MCF 10A (cell line): ENCODE measurements around the gene SPATA20. TPM values are rescaled to one million over a fixed set of nuclear protein-coding genes. Genes with fewer than 3 reads are reported as not detected.

Source experiments
- Bru-seq: library from RNA; stranded (reverse); fragments of 400-500 nt; gene quantifications from one replicate; lab custom pipeline; 2021; lab: Mats Ljungman, UMichigan
- BruChase-seq, 2 experiments: library from RNA; stranded (reverse); fragments of 400-500 nt; gene quantifications; one replicate each; lab custom pipeline; 2021; lab: Mats Ljungman, UMichigan
- BruUV-seq: library from RNA; stranded (reverse); fragments of 400-500 nt; replicated peaks from 2 replicates; lab custom pipeline; 2021; lab: Mats Ljungman, UMichigan
- CTCF ChIA-PET: fragments of 300-600 bp; sonication (Branson Sonifier 250); formaldehyde crosslinking; extraction: SDS; loops from one replicate; lab custom pipeline; 2021; ENCODE audit warnings: antibody characterized with exemption, inconsistent platforms; lab: Yijun Ruan, JAX
- POLR2A ChIA-PET: fragments of 300-600, 350-650 bp; sonication (Branson Sonifier 250); formaldehyde crosslinking; extraction: SDS; loops from one replicate; lab custom pipeline; 2020; ENCODE audit warnings: antibody characterized with exemption, inconsistent platforms; lab: Yijun Ruan, JAX
- DNase-seq: peaks from one replicate; pipeline ENCODE4 v3.0.0-alpha.2; 2018; ENCODE audit not compliant: unreplicated experiment
- H3K27ac Mint-ChIP-seq: one replicate; pipeline ENCODE4 v1.8.0; 2022; ENCODE audit warnings: mild to moderate bottlenecking, low read depth, mixed read lengths; ENCODE audit not compliant: unreplicated experiment
- H3K27me3 Mint-ChIP-seq: one replicate; pipeline ENCODE4 v1.8.0; 2022; ENCODE audit warnings: mixed read lengths; ENCODE audit not compliant: insufficient read depth, unreplicated experiment
- H3K36me3 Mint-ChIP-seq: one replicate; pipeline ENCODE4 v1.8.0; 2022; ENCODE audit warnings: mild to moderate bottlenecking, moderate library complexity, mixed read lengths; ENCODE audit not compliant: insufficient read depth, unreplicated experiment
- H3K4me1 Mint-ChIP-seq: one replicate; pipeline ENCODE4 v1.8.0; 2022; ENCODE audit warnings: mixed read lengths; ENCODE audit not compliant: insufficient read depth, unreplicated experiment
- H3K4me3 Mint-ChIP-seq: one replicate; pipeline ENCODE4 v1.8.0; 2022; ENCODE audit warnings: mild to moderate bottlenecking, moderate library complexity, mixed read lengths; ENCODE audit not compliant: unreplicated experiment
- H3K9me3 Mint-ChIP-seq: one replicate; pipeline ENCODE4 v1.8.0; 2022; ENCODE audit warnings: mixed read lengths; ENCODE audit not compliant: unreplicated experiment
- intact Hi-C: fragments of 100-400 bp; cut with micrococcal nuclease; formaldehyde crosslinking; loops from 2 replicates; pipeline ENCODE4 v1.14.1; 2022
- long read RNA-seq: library from polyadenylated mRNA; stranded (forward); transcript quantifications from one replicate; pipeline ENCODE4 v2.0.0, GENCODE V29; 2022
- total RNA-seq: library from RNA; stranded (reverse); gene quantifications from 2 replicates; pipeline ENCODE4 v1.2.3, GENCODE V29; 2022
- TF ChIP-seq, protein P1 (sequence below): fragments of 200-600 bp; IDR thresholded peaks from one replicate; pipeline ENCODE4 v1.8.0; 2022; ENCODE audit warnings: antibody characterized with exemption, mild to moderate bottlenecking; ENCODE audit not compliant: unreplicated experiment

SPATA20 gene
- total RNA-seq (35.3 and 39.4 TPM in 2 replicates), Bru-seq, nascent RNA (percentile 49 among the genes with signal in this experiment), BruChase-seq, experiment 1, labeled RNA remaining after a 6-hour chase (percentile 66 among the genes with signal in this experiment), BruChase-seq, experiment 2, labeled RNA remaining after a 2-hour chase (percentile 58 among the genes with signal in this experiment)
- long read RNA-seq, transcript SPATA20-205 (17 exons, 2,734 nt), result major isoform, 25 of 63 reads
- long read RNA-seq, transcript SPATA20-201 (17 exons, 2,719 nt), result minor isoform, 9 of 63 reads
- long read RNA-seq, partial matches to known transcripts, result 8 of 63 reads
- long read RNA-seq, other reads (novel, unspliced or antisense), result 19 of 63 reads

- Mint-ChIP-seq H3K36me3 (peaks cover 6% of the 10 kb centered on the region), H3K9me3 (no peaks in the 10 kb centered on the region), H3K4me1 (peaks cover 17% of the 10 kb centered on the region), H3K27ac (no peak within 1 kb of the TSS), H3K4me3 (peak within 1 kb of the TSS; percentile 79), H3K27me3 (no peaks in the 10 kb centered on the region)
- CTCF ChIA-PET, result interaction anchor here (0.6 to 5.7 kb wide), 17 partner anchors 12 to 179 kb away, joined by 3 to 31 read pairs (median 4); partner anchors contain the start of gene ABCC3
- DNase-seq, result peak; percentile 89
- TF ChIP-seq, protein P1, sequence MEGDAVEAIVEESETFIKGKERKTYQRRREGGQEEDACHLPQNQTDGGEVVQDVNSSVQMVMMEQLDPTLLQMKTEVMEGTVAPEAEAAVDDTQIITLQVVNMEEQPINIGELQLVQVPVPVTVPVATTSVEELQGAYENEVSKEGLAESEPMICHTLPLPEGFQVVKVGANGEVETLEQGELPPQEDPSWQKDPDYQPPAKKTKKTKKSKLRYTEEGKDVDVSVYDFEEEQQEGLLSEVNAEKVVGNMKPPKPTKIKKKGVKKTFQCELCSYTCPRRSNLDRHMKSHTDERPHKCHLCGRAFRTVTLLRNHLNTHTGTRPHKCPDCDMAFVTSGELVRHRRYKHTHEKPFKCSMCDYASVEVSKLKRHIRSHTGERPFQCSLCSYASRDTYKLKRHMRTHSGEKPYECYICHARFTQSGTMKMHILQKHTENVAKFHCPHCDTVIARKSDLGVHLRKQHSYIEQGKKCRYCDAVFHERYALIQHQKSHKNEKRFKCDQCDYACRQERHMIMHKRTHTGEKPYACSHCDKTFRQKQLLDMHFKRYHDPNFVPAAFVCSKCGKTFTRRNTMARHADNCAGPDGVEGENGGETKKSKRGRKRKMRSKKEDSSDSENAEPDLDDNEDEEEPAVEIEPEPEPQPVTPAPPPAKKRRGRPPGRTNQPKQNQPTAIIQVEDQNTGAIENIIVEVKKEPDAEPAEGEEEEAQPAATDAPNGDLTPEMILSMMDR, result peak; percentile 99
- no TSS peak for BruUV-seq
- intact Hi-C loops, result loop anchor here (1.0 to 10.0 kb wide), 6 partner anchors 65 to 408 kb away; no protein-coding TSS in a partner anchor
- POLR2A ChIA-PET, result interaction anchor here (0.6 to 1.2 kb wide), 2 partner anchors 139 to 148 kb away, joined by 3 read pairs; no protein-coding TSS in a partner anchor
Observed at GRCh38 chr17:50547035-50547735, at the start of gene SPATA20. Gene SPATA20 (plus strand): TSS chr17:50547174. CDS start chr17:50547209, 35 bp downstream.

GRCh38 chr17:50498021-50498874 is 48.7 kb upstream of the SPATA20 start:
- intact Hi-C loops, result no loop called here
- H3K9me3 Mint-ChIP-seq, result no peaks in the 10 kb centered on the region
- ChIA-PET CTCF (interaction anchor here (0.5 to 1.7 kb wide), 7 partner anchors 11 to 182 kb away, joined by 3 to 7 read pairs (median 4); no protein-coding TSS in a partner anchor), POLR2A (interaction anchor here (1.0 to 2.5 kb wide), 3 partner anchors 9 to 19 kb away, joined by 3 to 12 read pairs (median 4); no protein-coding TSS in a partner anchor)
- DNase-seq, result peak; percentile 36
- no peak overlapping the region for H3K4me3 Mint-ChIP-seq
- TF ChIP-seq, protein P1, result no peak
- no peaks in the 10 kb centered on the region for H3K27me3 Mint-ChIP-seq
- H3K27ac Mint-ChIP-seq, result no peak overlapping the region
- no peaks in the 10 kb centered on the region for H3K36me3 Mint-ChIP-seq
- no peaks in the 10 kb centered on the region for H3K4me1 Mint-ChIP-seq
- BruUV-seq, result no TSS peak

DNA sequence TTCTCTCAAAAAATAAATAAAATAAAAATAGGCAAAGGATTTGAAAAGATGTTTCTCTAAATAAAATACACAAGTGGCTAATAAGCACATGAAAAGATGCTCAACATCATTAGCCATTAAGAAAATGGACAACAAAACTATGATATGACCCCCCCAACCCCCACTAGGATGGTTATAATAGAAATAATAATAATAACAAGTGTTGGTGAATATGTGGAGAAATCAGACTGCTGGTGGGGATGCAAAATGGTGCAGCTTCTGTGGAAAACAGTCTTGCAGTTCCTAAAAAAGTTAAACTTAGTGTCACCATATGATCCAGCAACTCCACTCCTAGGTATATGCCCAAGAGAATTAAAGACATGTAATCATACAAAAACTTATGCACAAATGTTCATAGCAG is 47.7 kb upstream of the SPATA20 start:
- Mint-ChIP-seq H3K4me3 (no peak overlapping the region), H3K27ac (no peak overlapping the region), H3K9me3 (no peaks in the 10 kb centered on the region), H3K4me1 (peaks cover 7% of the 10 kb centered on the region), H3K36me3 (no peaks in the 10 kb centered on the region), H3K27me3 (no peaks in the 10 kb centered on the region)
- TF ChIP-seq, protein P1, result no peak
- ChIA-PET POLR2A (interaction anchor here (2.5 kb wide), 1 partner anchor 12 kb away, joined by 12 read pairs; no protein-coding TSS in a partner anchor), CTCF (interaction anchor here (0.7 to 1.7 kb wide), 3 partner anchors 15 to 181 kb away, joined by 3 to 7 read pairs (median 4); no protein-coding TSS in a partner anchor)
- BruUV-seq, result no TSS peak
- DNase-seq, result no peak
- intact Hi-C loops, result no loop called here
